A549 treated with DMSO at 1 μM for 4 hours (cell line): Measurements from ENCODE around the gene FBXO17. TPM values are rescaled to one million over a fixed set of nuclear protein-coding genes. Genes with fewer than 3 reads are reported as not detected.

Experiments used
- total RNA-seq: library from RNA; stranded (reverse); fragments of 200-300 nt; extraction: Qiagen RNA extraction; gene quantifications from 5 replicates; pipeline ENCODE4 v1.2.3, GENCODE V29; 2022; ENCODE audit warnings: low read depth

Gene FBXO17, protein sequence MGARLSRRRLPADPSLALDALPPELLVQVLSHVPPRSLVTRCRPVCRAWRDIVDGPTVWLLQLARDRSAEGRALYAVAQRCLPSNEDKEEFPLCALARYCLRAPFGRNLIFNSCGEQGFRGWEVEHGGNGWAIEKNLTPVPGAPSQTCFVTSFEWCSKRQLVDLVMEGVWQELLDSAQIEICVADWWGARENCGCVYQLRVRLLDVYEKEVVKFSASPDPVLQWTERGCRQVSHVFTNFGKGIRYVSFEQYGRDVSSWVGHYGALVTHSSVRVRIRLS
- total RNA-seq, result 73.0 to 93.5 TPM (median 86.8 TPM) in 5 replicates

DNA sequence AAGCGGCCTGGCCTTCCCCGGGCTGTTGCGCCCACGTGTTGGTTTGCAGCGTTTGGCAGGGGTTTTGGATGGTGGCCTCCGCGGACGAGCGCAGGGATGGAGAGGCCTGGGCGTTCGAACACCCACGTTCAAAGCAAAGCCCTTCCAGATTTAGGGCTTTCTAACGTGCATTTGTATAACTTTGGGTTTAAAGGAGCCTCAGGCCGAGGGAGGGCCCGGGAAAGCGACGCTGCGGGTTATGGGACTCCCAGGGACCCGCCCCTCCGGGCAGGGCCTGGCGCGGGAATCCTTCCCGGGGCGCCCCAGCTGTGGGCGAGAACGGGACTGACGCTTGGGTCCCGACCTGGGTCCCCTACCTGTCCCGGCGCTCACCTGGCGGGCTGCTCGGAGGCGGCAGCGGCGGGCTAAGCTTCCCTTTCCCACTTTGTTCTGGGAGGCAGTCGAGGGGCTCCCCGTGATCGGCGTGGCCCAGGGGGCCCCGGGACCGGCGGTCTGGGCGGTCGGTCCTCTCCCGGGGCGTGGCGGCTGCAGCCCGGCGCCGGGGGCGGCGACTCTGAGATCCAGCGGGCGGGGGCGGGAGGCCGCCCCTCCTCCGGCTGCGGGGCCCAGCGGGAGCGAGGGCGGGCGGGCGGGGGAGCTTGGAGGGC is at the start of gene FBXO17:
TSS of gene FBXO17 (minus strand) at position 529 of the 647 bp plus-strand sequence. CDS start 25,423 bp downstream, outside the sequence.

DNA sequence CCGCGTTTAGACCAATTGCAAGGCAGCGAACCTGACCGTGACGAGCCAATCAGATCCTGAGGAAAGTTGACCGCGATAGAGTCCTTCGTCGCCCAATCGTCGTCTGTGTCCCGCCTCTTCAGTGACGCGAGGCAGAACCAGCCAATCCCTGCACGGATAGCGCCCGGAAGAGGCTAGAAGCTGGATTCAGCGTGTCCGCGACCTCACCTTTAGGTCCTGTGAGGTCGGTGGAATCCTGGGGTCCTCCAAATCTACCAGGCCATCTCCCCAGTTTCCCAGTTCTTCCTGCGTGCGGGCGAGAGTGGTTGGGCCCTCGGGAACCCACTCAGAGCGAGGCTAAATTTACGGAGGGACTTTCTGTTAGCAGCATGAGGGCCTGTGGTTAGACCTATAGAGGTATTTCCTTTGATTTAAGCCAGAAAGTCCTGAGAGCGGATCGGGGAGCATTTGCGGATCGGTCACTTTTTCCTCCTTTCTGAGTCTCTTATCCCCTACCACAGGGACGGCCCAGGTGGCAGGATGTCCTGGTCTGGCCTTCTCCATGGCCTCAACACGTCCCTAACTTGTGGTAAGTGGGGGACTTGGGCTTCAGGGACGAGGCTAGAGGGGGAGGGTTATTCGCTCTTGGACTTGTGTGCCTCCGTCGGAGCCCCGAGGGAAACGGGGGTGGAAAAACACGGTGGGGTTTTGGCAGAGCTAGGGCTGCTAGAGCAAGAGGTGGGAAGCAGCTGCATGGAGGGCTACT is 44.6 kb downstream of the FBXO17 start, which contains the start of gene MRPS12:
TSS of gene MRPS12 (plus strand) at position 169 of the 745 bp plus-strand sequence. CDS start at position 520, 351 bp downstream.

DNA sequence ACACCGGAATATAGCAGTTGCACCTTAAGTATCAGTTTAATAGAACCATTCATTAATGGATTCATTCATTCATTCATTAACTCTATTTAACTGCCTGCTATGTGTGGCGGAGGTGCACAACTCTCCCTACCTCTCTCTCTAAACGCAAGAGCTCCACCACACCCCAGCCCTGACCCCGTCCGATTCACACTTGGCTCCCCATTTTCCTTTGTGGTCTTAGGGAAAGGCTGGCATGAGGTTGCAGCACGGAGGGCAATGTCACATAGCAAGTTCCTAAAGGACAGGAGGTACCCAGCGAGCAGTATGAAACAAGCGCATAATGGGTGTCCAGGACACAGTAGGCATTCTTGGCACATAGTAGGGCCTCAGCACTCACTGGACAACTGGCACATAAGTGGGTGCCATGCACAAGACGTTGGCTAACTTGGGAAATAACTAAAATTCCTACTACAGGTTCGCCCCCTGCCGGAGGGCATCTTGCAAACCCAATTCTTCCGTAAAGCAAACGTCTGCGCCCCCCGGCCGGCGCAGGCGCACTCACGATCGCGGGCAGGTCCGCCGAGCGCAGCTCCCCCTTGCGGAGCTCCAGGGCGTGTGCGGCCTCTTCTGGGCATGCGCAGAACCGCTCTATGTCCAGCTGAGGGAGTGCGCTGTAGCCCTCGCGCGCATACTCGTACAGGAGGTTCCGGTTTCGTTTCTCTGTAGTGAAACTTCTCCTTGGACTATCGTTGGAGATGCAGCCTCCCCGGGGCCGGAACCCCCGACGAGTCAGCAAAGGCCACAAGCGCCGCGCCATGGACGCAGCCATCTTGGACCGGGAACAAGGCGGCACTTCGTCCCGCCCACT is 45.4 kb downstream of the FBXO17 start, which contains the start of gene SARS2:
TSS of gene SARS2 (minus strand) at position 835 of the 847 bp plus-strand sequence. CDS start at position 808, 27 bp downstream.

DNA sequence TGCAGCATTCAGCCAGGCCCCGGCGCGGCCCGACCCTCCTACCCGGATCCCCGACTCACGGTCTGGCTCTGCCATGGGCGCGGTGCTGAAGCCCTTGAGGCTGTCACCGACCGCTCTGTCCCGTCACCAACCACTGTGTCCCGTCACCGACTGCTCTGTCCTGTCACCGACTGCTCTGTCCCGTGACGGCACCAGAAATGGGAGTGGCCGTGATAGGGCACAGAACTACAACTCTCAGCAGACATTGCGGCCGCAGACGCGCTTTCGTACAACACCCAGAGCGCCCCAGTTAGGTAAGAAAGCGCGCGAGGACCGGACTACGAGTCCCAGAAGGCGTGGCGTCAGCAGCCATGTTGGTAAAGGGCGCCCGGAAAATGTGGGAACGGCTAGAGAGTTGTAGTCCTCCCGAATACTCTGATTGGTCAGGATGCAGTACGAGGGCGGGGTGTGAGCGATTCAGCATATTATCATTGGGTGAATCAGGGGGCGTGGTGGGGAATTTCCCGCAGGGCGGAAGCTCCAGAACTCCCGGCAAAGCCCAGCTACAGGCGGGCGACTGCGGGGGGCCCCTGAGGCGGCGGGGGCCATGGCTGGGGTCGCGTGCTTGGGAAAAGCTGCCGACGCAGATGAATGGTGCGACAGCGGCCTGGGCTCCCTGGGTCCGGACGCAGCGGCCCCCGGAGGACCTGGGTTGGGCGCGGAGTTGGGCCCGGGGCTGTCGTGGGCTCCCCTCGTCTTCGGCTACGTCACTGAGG is 75.9 kb downstream of the FBXO17 start, which contains the start of the genes NFKBIB and SIRT2:
TSS of gene NFKBIB (plus strand) at position 523 of the 755 bp plus-strand sequence. CDS start at position 587, 64 bp downstream.
TSS of gene SIRT2 (minus strand) at position 172 of the 755 bp plus-strand sequence. CDS start at position 75, 97 bp downstream.

Other genes starting within 250 kb of the FBXO17 start
- 5.2 to 7.0 TPM (median 6.0 TPM) in 5 replicates for gene CAPN12, start 231.3 kb downstream of the FBXO17 start, total RNA-seq
- 0.36 to 0.44 TPM in 2 of 5 replicates, not detected in the others for gene LGALS7, start 202.2 kb downstream of the FBXO17 start, total RNA-seq
- gene LGALS7B, start 186.5 kb downstream of the FBXO17 start, total RNA-seq, result 0.44 to 0.51 TPM in 2 of 5 replicates, not detected in the others
- 0.35 to 1.9 TPM (median 0.63 TPM) in 5 replicates for gene LGALS4, start 162.8 kb downstream of the FBXO17 start, total RNA-seq
- 259 to 407 TPM (median 281 TPM) in 5 replicates for gene ECH1, start 143.9 kb downstream of the FBXO17 start, total RNA-seq
- gene HNRNPL, start 125.8 kb downstream of the FBXO17 start, total RNA-seq, result 359 to 423 TPM (median 403 TPM) in 5 replicates
- gene RINL, start 97.5 kb downstream of the FBXO17 start, total RNA-seq, result 2.2 to 3.9 TPM (median 2.7 TPM) in 5 replicates
- 32.4 to 40.9 TPM (median 34.5 TPM) in 5 replicates for gene SIRT2, start 76.1 kb downstream of the FBXO17 start, total RNA-seq
- 67.8 to 124 TPM (median 98.4 TPM) in 5 replicates for gene NFKBIB, start 75.8 kb downstream of the FBXO17 start, total RNA-seq
- 0.38 to 1.5 TPM (median 0.63 TPM) in 5 replicates for gene CCER2, start 63.6 kb downstream of the FBXO17 start, total RNA-seq
- gene SARS2, start 45.0 kb downstream of the FBXO17 start, total RNA-seq, result 45.3 to 63.5 TPM (median 55.5 TPM) in 5 replicates
- 219 to 320 TPM (median 270 TPM) in 5 replicates for gene MRPS12, start 44.8 kb downstream of the FBXO17 start, total RNA-seq
- 4.5 to 7.7 TPM (median 6.0 TPM) in 5 replicates for gene FBXO27, start 56.8 kb upstream of the FBXO17 start, total RNA-seq
- gene ACP7, start 108.6 kb upstream of the FBXO17 start, total RNA-seq, result 0.09 to 0.23 TPM (median 0.16 TPM) in 4 of 5 replicates, not detected in the other
- gene PAK4, start 150.0 kb upstream of the FBXO17 start, total RNA-seq, result 85.3 to 143 TPM (median 108 TPM) in 5 replicates
- 0.76 to 2.2 TPM (median 1.7 TPM) in 5 replicates for gene NCCRP1, start 221.2 kb upstream of the FBXO17 start, total RNA-seq
- gene SYCN, start 228.5 kb upstream of the FBXO17 start, total RNA-seq, result not detected in 5 replicates